Body of pancreas (tissue), 4 donors: ENCODE measurements around the gene TNFRSF25. TPM values are rescaled to one million over a fixed set of nuclear protein-coding genes. Genes with fewer than 3 reads are reported as not detected.
"Not testable (repeated sequence)": the region's sequence is repeated elsewhere in the genome, so short reads cannot be mapped to it uniquely, and the experiment has no call there.

Source experiments
- ATAC-seq: fragments of 150-250 bp; one replicate; pipeline ENCODE4 v1.9.1; 2016
- DNase-seq, 4 donors: peaks; one replicate each; pipeline ENCODE4 v3.0.0-alpha.2; 2019
- H3K27ac ChIP-seq, 4 donors: fragments of 200-600 bp; sonication (generic); 1 replicate in 3 of 4; 2 replicates in 1 of 4; pipeline versions ENCODE4 v1.5.1 to v1.6.1; 2016 to 2019; ENCODE audit warnings: mild to moderate bottlenecking in 1 of 4, mixed read lengths in 1 of 4, moderate library complexity in 1 of 4
- H3K27me3 ChIP-seq, 2 donors: fragments of 200-600 bp; sonication (generic); one replicate each; pipeline ENCODE4 v1.6.0; 2016; ENCODE audit warnings: mild to moderate bottlenecking in 1 of 2
- H3K36me3 ChIP-seq, 2 donors: fragments of 200-600 bp; sonication (generic); replicated peaks in 1 of 2; 2 replicates each; pipeline ENCODE4 v1.5.1; 2016; ENCODE audit warnings: low read depth in 2 of 2; ENCODE audit not compliant: insufficient read depth in 1 of 2
- H3K4me1 ChIP-seq: fragments of 200-600 bp; sonication (generic); one replicate; pipeline ENCODE4 v1.6.0; 2016
- H3K4me3 ChIP-seq, 2 donors: fragments of 200-600 bp; sonication (generic); 1 replicate in 1 of 2; 2 replicates in 1 of 2; pipeline ENCODE4 v1.5.1; 2016 to 2019
- H3K9me3 ChIP-seq, 3 donors: fragments of 200-600 bp; sonication (generic); 1 replicate in 2 of 3; 2 replicates in 1 of 3; pipeline ENCODE4 v1.5.1; 2016
- POLR2A ChIP-seq, 3 donors: fragments of 450-650 bp; IDR thresholded peaks; one replicate each; pipeline ENCODE4 v1.6.1; 2016; ENCODE audit warnings: antibody characterized with exemption in 3 of 3, mild to moderate bottlenecking in 2 of 3
- WGBS, 2 donors: methylation state at CpG; one replicate each; pipeline ENCODE4 v1.1.5; 2017; 5-methylcytosine and 5-hydroxymethylcytosine counted together
- intact Hi-C: fragments of 100-400 bp; cut with DNase I; formaldehyde crosslinking; loops from one replicate; pipeline ENCODE4 v1.15.1; 2023
- total RNA-seq, 2 donors: library from RNA; depleted of rRNA; stranded (reverse); fragments of >200 nt; gene quantifications; one replicate each; pipeline ENCODE4 v1.1.0, GENCODE V29; 2016
- TF ChIP-seq, protein P1 (sequence below), 7 experiments: fragments of 450-650 bp in 4 of 7; fragments of 200-600 bp in 3 of 7; sonication (generic) in 3 of 7; IDR thresholded peaks; one replicate each; pipeline ENCODE4 v1.5.1; 2016 to 2019; ENCODE audit warnings: antibody characterized with exemption in 7 of 7

The TNFRSF25 gene
- total RNA-seq, 2 donors from 2014 or later, result 4.2 to 23.1 TPM

DNA sequence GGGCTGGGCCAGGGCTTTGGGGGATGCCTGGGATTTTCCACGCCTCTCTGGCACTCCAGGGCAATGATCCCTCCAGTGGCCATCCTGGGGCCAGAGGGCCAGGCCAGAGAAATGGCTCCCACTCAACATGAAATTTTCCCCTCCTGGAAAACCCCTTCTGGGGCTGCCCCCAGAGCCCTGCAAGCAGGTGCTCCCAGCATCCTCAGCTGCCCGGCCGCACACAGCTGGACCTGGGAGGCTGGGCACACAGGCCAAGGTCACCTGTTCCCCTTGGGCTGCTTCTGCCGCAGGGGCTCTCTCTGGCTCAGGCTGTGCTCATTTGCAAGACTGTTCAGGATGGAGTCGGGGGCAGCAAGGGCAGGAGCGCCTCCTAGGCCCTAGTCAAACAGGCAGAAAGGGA, 37.5 kb downstream of the TNFRSF25 start:
- ATAC-seq, DNase-seq, H3K36me3 ChIP-seq, H3K9me3 ChIP-seq, intact Hi-C loops, H3K27ac ChIP-seq, H3K4me3 ChIP-seq: not testable (repeated sequence)
- H3K27me3 ChIP-seq, result peaks cover 0 to 11% of the 10 kb centered on the region in 2 donors
- peaks cover 27% of the 10 kb centered on the region for H3K4me1 ChIP-seq
- 77% methylated on average over 4 of the region's 6 CpGs; no CpG with 5 or more reads in 1 of the 2 donors for WGBS, 2 donors

DNA sequence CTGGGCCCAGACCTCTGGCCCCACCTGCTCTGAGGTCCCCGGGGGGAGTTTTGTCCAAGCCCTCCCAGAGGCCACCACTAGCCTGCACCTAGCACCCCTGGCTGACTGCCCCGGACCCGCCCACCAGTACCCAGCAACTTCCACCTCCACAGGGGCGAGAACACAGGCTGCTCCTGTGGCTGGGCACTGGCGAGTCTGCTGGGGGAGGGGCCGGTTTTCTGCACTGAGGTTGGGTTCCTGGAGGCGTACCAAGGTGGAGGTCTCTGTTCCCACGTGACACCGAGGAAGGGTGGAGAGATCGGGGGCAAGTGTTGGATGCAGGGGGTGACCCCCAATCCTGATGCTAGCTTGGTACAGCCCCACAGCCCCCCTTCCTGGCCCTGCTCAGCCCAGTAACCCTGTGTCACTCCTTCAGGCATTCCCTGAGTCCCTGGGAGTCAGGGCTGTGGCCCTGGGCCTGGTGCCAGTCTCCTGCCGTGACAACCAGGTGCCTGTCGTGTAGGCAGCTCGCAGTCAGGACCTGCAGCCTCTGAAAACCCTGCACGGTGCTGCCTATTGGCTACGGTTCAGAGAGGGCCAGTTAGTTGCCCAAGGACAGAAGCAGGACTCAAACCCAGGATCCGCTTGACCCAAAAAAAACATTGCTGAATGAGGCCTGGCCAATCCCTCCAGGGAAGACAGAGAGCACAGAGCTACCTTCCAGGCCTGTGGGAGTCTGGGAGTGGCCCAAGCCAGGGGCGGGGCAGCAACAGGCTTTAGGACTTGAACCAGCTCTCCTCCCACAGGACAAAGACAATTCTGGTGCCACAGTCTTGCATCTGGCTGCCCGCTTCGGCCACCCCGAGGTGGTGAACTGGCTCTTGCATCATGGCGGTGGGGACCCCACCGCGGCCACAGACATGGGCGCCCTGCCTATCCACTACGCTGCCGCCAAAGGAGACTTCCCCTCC, 38.3 kb downstream of the TNFRSF25 start:
- TF ChIP-seq POLR2A (IDR thresholded peaks at IDR 0.05), result no peak
- TF ChIP-seq, protein P1, sequence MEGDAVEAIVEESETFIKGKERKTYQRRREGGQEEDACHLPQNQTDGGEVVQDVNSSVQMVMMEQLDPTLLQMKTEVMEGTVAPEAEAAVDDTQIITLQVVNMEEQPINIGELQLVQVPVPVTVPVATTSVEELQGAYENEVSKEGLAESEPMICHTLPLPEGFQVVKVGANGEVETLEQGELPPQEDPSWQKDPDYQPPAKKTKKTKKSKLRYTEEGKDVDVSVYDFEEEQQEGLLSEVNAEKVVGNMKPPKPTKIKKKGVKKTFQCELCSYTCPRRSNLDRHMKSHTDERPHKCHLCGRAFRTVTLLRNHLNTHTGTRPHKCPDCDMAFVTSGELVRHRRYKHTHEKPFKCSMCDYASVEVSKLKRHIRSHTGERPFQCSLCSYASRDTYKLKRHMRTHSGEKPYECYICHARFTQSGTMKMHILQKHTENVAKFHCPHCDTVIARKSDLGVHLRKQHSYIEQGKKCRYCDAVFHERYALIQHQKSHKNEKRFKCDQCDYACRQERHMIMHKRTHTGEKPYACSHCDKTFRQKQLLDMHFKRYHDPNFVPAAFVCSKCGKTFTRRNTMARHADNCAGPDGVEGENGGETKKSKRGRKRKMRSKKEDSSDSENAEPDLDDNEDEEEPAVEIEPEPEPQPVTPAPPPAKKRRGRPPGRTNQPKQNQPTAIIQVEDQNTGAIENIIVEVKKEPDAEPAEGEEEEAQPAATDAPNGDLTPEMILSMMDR (IDR thresholded peaks at IDR 0.05), result no peak
- no peak for ATAC-seq
- peak; percentile 41 to 70 (median 57) for DNase-seq
- peaks cover 32% of the 10 kb centered on the region for H3K4me1 ChIP-seq
- no peak overlapping the region for H3K27ac ChIP-seq
- 30 to 53% methylated on average over 13 to 26 of the region's 26 CpGs for WGBS, 2 donors
- intact Hi-C loops, result no loop called here
- H3K4me3 ChIP-seq, result no peak overlapping the region
- H3K27me3 ChIP-seq, result peaks cover 0 to 11% of the 10 kb centered on the region in 2 donors
- no peaks in the 10 kb centered on the region for H3K36me3 ChIP-seq
- H3K9me3 ChIP-seq, result no peaks in the 10 kb centered on the region

DNA sequence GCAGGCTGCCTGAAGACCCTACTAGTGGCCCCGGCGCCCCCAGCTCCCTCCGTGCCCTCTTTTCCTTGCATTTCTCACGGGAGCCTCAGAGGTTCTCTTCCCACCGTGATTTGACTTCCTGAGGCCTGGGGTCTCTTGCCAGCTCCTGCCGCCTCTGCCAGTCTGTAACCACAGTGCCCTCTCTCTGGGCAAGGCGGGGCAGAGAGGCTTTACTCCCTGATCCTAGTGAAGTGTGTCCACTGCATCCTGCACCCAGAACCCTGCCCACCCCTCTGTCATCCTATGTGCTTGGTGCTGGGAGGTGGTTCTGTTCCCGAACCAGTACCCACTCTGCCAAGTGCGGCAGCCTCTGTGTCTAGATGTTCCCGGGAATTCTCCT, 39.0 kb downstream of the TNFRSF25 start:
- intact Hi-C loops, result no loop called here
- H3K4me1 ChIP-seq, result peaks cover 32% of the 10 kb centered on the region
- H3K27ac ChIP-seq, result no peak overlapping the region
- WGBS, 2 donors, result 80 to 83% methylated on average over 7 to 10 of the region's 10 CpGs
- H3K27me3 ChIP-seq, result peaks cover 0 to 11% of the 10 kb centered on the region in 2 donors
- no peaks in the 10 kb centered on the region for H3K36me3 ChIP-seq
- H3K4me3 ChIP-seq, result no peak overlapping the region
- ATAC-seq, result no peak
- no peak for TF ChIP-seq POLR2A (IDR thresholded peaks at IDR 0.05)
- TF ChIP-seq, protein P1 (IDR thresholded peaks at IDR 0.05), result no peak
- no peak for DNase-seq
- H3K9me3 ChIP-seq, result no peaks in the 10 kb centered on the region

- no peaks in the 10 kb centered on the region for H3K36me3 ChIP-seq
- WGBS, 2 donors, result 72 to 78% methylated on average over 3 to 9 of the region's 9 CpGs
- TF ChIP-seq, protein P1 (IDR thresholded peaks at IDR 0.05), result no peak
- no peak for TF ChIP-seq POLR2A (IDR thresholded peaks at IDR 0.05)
- peaks cover 0 to 11% of the 10 kb centered on the region in 2 donors for H3K27me3 ChIP-seq
- peaks cover 32% of the 10 kb centered on the region for H3K4me1 ChIP-seq
- H3K9me3 ChIP-seq, result no peaks in the 10 kb centered on the region
- intact Hi-C loops, result no loop called here
- DNase-seq, result no peak
- no peak for ATAC-seq
- no peak overlapping the region for H3K27ac ChIP-seq
- no peak overlapping the region for H3K4me3 ChIP-seq
Measured at GRCh38 chr1:6426277-6426971, 39.5 kb downstream of the TNFRSF25 start.

GRCh38 chr1:6425658-6426057, 40.3 kb downstream of the TNFRSF25 start:
- H3K27ac ChIP-seq, result no peak overlapping the region
- peaks cover 32% of the 10 kb centered on the region for H3K4me1 ChIP-seq
- no peak for DNase-seq
- peaks cover 0 to 13% of the 10 kb centered on the region in 2 donors for H3K27me3 ChIP-seq
- no peak for ATAC-seq
- H3K36me3 ChIP-seq, result no peaks in the 10 kb centered on the region
- TF ChIP-seq POLR2A (IDR thresholded peaks at IDR 0.05), result no peak
- TF ChIP-seq, protein P1 (IDR thresholded peaks at IDR 0.05), result no peak
- H3K4me3 ChIP-seq, result no peak overlapping the region
- WGBS, 2 donors, result 66 to 71% methylated on average over 4 to 6 of the region's 6 CpGs
- no peaks in the 10 kb centered on the region for H3K9me3 ChIP-seq
- intact Hi-C loops, result no loop called here
